PC-3 (cell line): ENCODE results near the gene BCAR3.

Experiments used
- CTCF ChIP-seq: fragments of 300-600 bp; sonication (generic); conservative IDR thresholded peaks from 2 replicates; pipeline ENCODE4 v1.5.1; 2017; ENCODE audit warnings: antibody characterized with exemption, low read depth, mild to moderate bottlenecking, low read length
- EZH2 ChIP-seq: fragments of 300-600 bp; sonication (generic); IDR thresholded peaks from one replicate; pipeline ENCODE4 v1.6.1; 2017; ENCODE audit warnings: antibody characterized with exemption, mild to moderate bottlenecking, low read length; ENCODE audit not compliant: unreplicated experiment

GRCh38 chr1:93667642-93668041 lies 14.0 kb downstream of the BCAR3 start:
- no peak for TF ChIP-seq CTCF
- TF ChIP-seq EZH2, result no peak
